Measurements from ENCODE around the gene KIAA1328.
"Not testable (repeated sequence)": the region's sequence is repeated elsewhere in the genome, so short reads cannot be mapped to it uniquely, and the experiment has no call there.

The KIAA1328 gene

GRCh38 chr18:36887114-36887513, 58.2 kb downstream of the KIAA1328 start:
- no peak for DNase-seq (ENCODE audit: low read depth in 2 of 2)

GRCh38 chr18:36887864-36888263, 58.9 kb downstream of the KIAA1328 start:
- DNase-seq (ENCODE audit: low read depth in 2 of 2): no peak

- DNase-seq (ENCODE audit: low read depth in 2 of 2): no peak
Measured at GRCh38 chr18:36888778-36889177, 59.9 kb downstream of the KIAA1328 start.

- no peak for DNase-seq (ENCODE audit: low read depth in 2 of 2)
Measured at GRCh38 chr18:36889321-36889720, 60.4 kb downstream of the KIAA1328 start.

GRCh38 chr18:36889742-36890141, 60.8 kb downstream of the KIAA1328 start:
- DNase-seq (ENCODE audit: low read depth in 2 of 2): no peak

- no peak for DNase-seq (ENCODE audit: low read depth in 2 of 2)
Measured at GRCh38 chr18:36890598-36890997, 61.7 kb downstream of the KIAA1328 start.

GRCh38 chr18:36893227-36893626, 64.3 kb downstream of the KIAA1328 start:
- DNase-seq (ENCODE audit: low read depth in 2 of 2): no peak

- no peak for DNase-seq (ENCODE audit: low read depth in 2 of 2)
Measured at GRCh38 chr18:36895606-36896005, 66.7 kb downstream of the KIAA1328 start.

GRCh38 chr18:36897253-36897652, 68.3 kb downstream of the KIAA1328 start:
- no peak for DNase-seq (ENCODE audit: low read depth in 2 of 2)

GRCh38 chr18:36899289-36899688, 70.4 kb downstream of the KIAA1328 start:
- DNase-seq (ENCODE audit: low read depth in 2 of 2): no peak

GRCh38 chr18:36900466-36900865, 71.5 kb downstream of the KIAA1328 start:
- DNase-seq (ENCODE audit: low read depth in 2 of 2): no peak

- DNase-seq (ENCODE audit: low read depth in 2 of 2): no peak
Measured at GRCh38 chr18:36901277-36901701, 72.4 kb downstream of the KIAA1328 start.

GRCh38 chr18:36903215-36903928, 74.4 kb downstream of the KIAA1328 start:
- no peak for DNase-seq (ENCODE audit: low read depth in 2 of 2)

GRCh38 chr18:36905571-36905970, 76.6 kb downstream of the KIAA1328 start:
- DNase-seq (ENCODE audit: low read depth in 2 of 2): no peak

GRCh38 chr18:36909282-36909681, 80.4 kb downstream of the KIAA1328 start:
- DNase-seq (ENCODE audit: low read depth in 2 of 2): not testable (repeated sequence)

GRCh38 chr18:36912887-36913286, 84.0 kb downstream of the KIAA1328 start:
- no peak for DNase-seq (ENCODE audit: low read depth in 2 of 2)

- DNase-seq (ENCODE audit: low read depth in 2 of 2): no peak
Measured at GRCh38 chr18:36917907-36918306, 89.0 kb downstream of the KIAA1328 start.

GRCh38 chr18:36929601-36930000, 100.7 kb downstream of the KIAA1328 start:
- no peak for DNase-seq (ENCODE audit: low read depth in 2 of 2)

- DNase-seq (ENCODE audit: low read depth in 2 of 2): no peak
Measured at GRCh38 chr18:36931106-36931505, 102.2 kb downstream of the KIAA1328 start.

- DNase-seq (ENCODE audit: low read depth in 2 of 2): no peak
Measured at GRCh38 chr18:36933552-36933951, 104.6 kb downstream of the KIAA1328 start.

GRCh38 chr18:36934884-36935283, 106.0 kb downstream of the KIAA1328 start:
- DNase-seq (ENCODE audit: low read depth in 2 of 2): no peak

- no peak for DNase-seq (ENCODE audit: low read depth in 2 of 2)
Measured at GRCh38 chr18:36942264-36942663, 113.3 kb downstream of the KIAA1328 start.

GRCh38 chr18:36947820-36948348, 119.0 kb downstream of the KIAA1328 start:
- no peak for DNase-seq (ENCODE audit: low read depth in 2 of 2)

- DNase-seq (ENCODE audit: low read depth in 2 of 2): no peak
Measured at GRCh38 chr18:36950282-36950681, 121.4 kb downstream of the KIAA1328 start.

All from stimulated activated CD4-positive, alpha-beta T cell treated with anti-CD3 and anti-CD28 coated beads, Interleukin-4, amount 100 ng/mL, for 48 hours (primary cell).